Stimulated activated CD8-positive, alpha-beta memory T cell treated with anti-CD3 and anti-CD28 coated beads, Interleukin-4, amount 100 ng/mL, for 1 hour (primary cell): ENCODE measurements around the gene MACROH2A1.

Experiments used
- DNase-seq, 2 donors: peaks; one replicate each; pipeline ENCODE4 v3.0.0-alpha.2; 2020; ENCODE audit warnings: low read depth in 2 of 2, low spot score in 1 of 2

The MACROH2A1 gene

GRCh38 chr5:135357685-135358084, 41.3 kb downstream of the MACROH2A1 start:
- DNase-seq, result no peak

- DNase-seq, result no peak
Measured at GRCh38 chr5:135356522-135357318, 42.3 kb downstream of the MACROH2A1 start.

DNA sequence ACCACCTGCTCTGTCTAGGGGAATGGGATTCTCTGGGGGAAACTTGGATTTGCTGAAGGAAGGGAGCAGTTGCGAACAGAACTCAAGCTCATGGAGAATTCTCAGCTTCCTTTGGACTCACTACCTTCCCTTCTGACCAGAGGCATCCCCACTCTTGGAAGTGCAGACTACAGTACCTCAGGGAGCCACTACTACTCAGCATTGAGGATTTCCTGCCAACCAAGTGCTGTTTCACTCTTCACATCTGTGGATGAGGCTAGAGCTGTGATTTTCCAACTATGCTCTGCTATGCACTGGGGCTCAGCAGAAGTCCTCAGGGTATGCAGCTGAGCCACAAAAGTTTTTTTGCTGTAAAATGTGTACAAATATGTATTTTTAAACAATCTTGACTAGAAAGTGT, 43.9 kb downstream of the MACROH2A1 start:
- no peak for DNase-seq

DNA sequence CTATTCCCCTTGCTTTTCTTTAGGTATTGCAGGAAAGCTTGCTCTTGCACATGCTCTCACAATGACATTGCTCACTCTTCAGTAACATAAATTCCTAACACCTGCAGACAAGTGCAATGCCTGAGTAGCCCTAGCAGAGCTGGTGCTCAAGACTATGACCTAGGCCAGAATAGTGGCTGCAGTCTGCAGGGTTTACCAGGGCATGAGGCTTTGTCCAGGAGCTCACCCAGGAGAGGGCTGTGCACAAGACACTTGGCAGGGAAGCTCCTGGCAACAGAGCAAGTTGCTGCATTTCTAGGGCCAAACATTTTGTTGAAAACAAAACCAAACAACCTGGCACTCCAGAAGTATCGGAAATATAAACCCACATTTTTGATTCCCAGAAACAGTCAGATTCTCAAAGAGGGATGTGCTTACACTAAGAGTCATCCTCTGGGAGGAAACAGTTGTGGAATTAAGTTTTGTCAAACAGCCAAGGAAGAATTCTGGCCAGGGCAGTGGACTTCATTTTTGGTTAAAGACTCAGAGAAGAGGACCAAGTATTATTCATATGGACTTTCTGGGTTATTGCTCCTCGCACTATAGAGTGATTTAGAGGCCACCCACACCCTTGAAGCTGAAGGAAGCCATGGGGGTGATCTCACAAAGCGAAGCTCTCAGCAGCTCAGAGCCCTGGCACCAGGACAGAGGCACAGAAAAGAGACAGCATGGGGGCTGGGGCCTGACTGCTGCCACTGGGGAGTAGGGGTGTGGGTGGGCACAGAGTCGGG, 44.9 kb downstream of the MACROH2A1 start:
- no peak for DNase-seq

DNA sequence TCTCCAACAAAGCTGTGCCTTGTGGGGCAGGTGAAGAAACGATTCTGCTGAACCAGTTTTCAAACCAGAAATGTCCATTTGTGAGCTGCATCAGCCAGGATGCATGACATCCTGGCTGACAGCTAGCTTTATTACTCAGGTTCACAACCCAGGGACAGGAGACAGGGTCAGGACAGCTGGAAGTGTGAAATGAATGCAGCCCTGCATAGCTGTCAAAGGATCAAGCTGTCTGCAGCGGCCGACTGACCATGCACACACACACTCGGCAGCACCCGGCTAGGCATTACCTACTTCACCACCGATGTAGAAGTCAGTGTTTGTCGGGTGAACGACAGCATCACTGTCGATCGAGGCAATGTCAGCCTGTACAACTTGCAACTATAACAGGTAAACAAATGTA, 48.5 kb downstream of the MACROH2A1 start:
- no peak for DNase-seq

- DNase-seq, result no peak
Measured at GRCh38 chr5:135349886-135350285, 49.1 kb downstream of the MACROH2A1 start.

DNA sequence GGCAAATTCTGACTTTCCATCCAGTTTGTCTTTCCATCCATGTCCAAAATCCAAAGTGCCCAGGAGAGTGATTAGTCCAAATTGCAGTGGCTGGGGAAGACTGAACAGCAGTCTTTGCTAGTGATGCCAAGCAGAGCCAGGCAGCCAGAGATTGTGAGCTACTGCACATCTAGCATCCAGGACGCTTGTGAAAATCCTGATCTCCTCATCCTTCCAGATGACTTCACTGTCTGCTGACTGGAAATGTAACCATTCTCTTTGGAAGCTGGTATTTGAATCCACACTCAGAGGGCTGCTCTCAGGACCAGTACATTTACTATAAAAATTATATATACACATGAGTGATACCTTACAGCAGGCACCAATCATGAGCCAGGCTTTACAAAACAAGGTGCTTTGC, 49.6 kb downstream of the MACROH2A1 start:
- no peak for DNase-seq

DNA sequence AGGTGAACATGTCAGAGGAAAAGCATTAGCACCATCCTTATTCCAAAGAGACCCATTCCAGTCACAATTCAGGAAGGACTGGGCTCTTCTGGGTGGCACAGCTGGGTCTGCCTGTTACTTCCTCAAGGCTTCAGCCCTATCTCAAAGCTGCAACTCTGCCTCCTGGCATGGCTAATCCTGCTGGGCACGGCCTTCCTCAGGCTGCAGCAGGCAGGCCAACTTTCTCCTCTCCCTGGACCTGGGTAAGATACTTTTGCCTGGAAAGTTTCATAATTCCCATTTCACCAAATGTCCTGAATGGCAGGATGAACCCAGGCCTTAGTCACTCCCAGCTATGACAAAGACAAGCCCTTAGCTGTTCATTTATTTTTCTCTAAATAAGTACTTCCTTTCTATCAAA, 50.1 kb downstream of the MACROH2A1 start:
- DNase-seq, result no peak

DNA sequence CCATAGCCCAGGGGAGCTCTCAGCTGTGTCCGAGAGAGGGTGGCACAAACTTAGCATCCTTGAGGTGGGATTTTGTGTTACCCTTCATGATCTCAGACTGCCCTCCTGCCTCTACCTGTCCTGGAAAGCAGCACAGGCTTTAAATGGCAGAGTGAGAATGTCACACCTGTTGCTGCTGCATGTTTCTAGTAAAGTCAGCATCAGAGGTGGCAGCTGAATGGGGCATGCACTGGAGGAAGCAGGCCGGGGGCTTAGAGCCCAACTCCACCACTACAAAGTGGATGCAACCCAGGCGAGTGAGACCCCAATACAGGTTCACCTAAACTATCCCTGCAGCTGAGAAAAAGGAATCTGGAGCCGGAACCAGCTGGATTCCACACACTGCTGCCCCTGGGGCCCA, 51.6 kb downstream of the MACROH2A1 start:
- DNase-seq, result no peak

- DNase-seq, result no peak
Measured at GRCh38 chr5:135345956-135346731, 52.9 kb downstream of the MACROH2A1 start.

- DNase-seq, result no peak
Measured at GRCh38 chr5:135344349-135344748, 54.7 kb downstream of the MACROH2A1 start.

DNA sequence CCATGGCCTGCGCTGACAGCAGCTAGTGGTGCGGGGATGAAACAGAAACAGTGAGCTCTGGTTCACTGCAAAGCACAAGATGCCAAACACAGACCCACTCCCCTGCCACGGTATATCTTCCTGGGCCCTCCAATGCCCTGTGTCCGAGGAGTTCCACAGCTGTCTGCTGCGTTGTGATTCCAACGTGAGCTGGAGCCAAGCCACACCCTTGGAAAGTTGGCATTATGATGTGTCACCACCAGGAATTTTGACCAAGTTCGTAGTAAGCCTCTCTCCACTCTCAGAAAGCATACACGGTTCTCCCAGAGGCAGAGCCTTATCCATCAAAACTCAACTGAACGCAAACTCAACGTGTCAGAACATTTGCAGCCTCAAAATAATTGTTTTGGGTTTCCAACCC, 55.6 kb downstream of the MACROH2A1 start:
- no peak for DNase-seq

- no peak for DNase-seq
Measured at GRCh38 chr5:135342551-135342875, 56.5 kb downstream of the MACROH2A1 start.

DNA sequence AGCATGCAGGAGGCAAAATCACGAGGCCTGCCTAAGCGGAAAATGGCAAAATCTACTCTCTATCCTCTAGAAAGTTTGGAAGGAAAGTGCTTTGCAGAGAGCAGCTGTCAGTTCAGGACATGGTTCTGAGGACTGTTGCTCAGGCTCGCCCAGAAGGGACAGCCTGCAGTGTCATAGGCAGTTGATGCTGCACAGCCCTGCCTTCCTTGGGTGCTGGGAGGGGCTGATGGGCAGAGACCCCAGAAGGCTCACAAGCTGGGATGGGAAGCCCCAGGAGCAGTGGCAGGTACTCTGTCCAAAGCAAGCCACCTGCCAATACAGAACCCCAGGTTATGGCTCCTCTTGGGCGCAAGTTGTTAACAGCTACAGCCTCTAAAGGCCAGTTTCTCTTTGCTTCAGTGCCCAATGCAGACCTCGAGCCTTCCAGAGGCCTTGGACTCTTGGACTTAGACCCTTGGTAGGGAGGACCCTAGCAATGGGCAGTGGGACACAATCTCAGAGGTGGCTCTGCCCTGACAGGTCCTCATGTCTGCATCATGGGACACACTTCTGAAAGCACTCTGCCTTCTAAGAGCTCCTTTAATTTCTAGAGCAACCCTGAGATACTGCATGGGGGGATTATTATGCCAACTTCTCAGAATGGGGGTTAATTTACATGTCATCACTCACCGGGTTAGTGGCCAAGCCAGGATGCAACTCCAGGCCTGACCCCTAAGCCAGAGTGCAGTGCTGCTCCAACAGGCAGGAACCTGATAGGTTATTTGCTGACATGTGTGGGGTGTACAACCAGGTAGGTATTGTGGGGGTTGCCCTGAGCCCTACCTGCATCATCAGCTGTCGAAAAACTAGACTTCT, 57.1 kb downstream of the MACROH2A1 start:
- DNase-seq, result no peak

GRCh38 chr5:135341016-135341666, 57.9 kb downstream of the MACROH2A1 start:
- DNase-seq, result no peak

- DNase-seq, result no peak
Measured at GRCh38 chr5:135340568-135340967, 58.5 kb downstream of the MACROH2A1 start.

DNA sequence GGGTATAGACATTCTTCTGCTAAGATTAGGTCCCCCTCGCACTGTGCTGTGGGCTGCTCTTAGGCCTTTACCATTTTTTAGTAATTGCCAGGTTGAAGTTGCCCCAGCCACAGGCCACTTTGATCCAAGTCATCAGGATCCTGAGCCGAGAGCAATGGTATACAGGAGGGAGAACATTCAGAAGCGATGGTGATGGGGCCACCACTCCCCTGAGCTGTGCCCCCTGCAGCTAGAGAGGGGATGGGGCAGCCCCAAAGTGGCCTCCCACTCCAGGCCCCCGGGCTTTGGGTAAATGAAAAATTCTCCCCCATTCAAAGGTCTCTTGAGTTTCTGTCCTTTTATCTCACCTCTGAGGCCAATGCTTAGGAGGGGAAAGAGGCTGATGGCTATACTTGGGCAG, 59.4 kb downstream of the MACROH2A1 start:
- DNase-seq, result no peak

- no peak for DNase-seq
Measured at GRCh38 chr5:135339189-135339588, 59.8 kb downstream of the MACROH2A1 start.

GRCh38 chr5:135337064-135337463, 62.0 kb downstream of the MACROH2A1 start:
- DNase-seq, result no peak

- DNase-seq, result no peak
Measured at GRCh38 chr5:135335031-135335828, 63.8 kb downstream of the MACROH2A1 start.
